Transverse colon (tissue), 4 donors: Measurements from ENCODE around the gene TOGARAM2. TPM values are rescaled to one million over a fixed set of nuclear protein-coding genes. Genes with fewer than 3 reads are reported as not detected.

Source experiments
- DNase-seq: peaks from one replicate; pipeline ENCODE4 v3.0.0-alpha.2; 2019
- H3K27ac ChIP-seq, 4 donors: fragments of 200-600 bp; sonication (generic); 2 replicates each; pipeline ENCODE4 v1.5.1; 2016 to 2018; ENCODE audit warnings: inconsistent platforms in 4 of 4
- H3K27me3 ChIP-seq: fragments of 200-600 bp; sonication (generic); 2 replicates; pipeline ENCODE4 v1.5.1; 2017; ENCODE audit warnings: inconsistent platforms
- H3K36me3 ChIP-seq, 4 donors: fragments of 200-600 bp; sonication (generic); 2 replicates each; pipeline ENCODE4 v1.5.1; 2017 to 2019; ENCODE audit warnings: inconsistent platforms in 4 of 4
- H3K4me1 ChIP-seq, 4 donors: fragments of 200-600 bp; sonication (generic); 2 replicates each; pipeline ENCODE4 v1.5.1; 2017 to 2020; ENCODE audit warnings: inconsistent platforms in 4 of 4
- H3K4me3 ChIP-seq, 4 donors: fragments of 200-600 bp; sonication (generic); 1 replicate in 1 of 4; 2 replicates in 3 of 4; pipeline versions ENCODE4 v1.5.1 to v1.6.1; 2017 to 2019; ENCODE audit warnings: inconsistent platforms in 4 of 4
- H3K9me3 ChIP-seq, 2 donors: fragments of 200-600 bp; sonication (generic); 2 replicates each; pipeline ENCODE4 v1.5.1; 2017 to 2019; ENCODE audit warnings: inconsistent platforms in 2 of 2
- EP300 ChIP-seq: sonication (generic); formaldehyde crosslinking; IDR thresholded peaks from one replicate; pipeline ENCODE4 v1.6.1; 2017; ENCODE audit warnings: antibody characterized with exemption, low read depth
- POLR2A ChIP-seq: fragments of 450-650 bp; IDR thresholded peaks from one replicate; pipeline ENCODE4 v1.6.1; 2016; ENCODE audit warnings: antibody characterized with exemption, mild to moderate bottlenecking, moderate library complexity
- POLR2AphosphoS5 ChIP-seq, 3 donors: sonication (generic); formaldehyde crosslinking; IDR thresholded peaks; one replicate each; pipeline ENCODE4 v1.6.1; 2016; ENCODE audit warnings: antibody characterized with exemption in 3 of 3
- WGBS, 2 donors: methylation state at CpG; one replicate each; pipeline ENCODE4 v1.1.5; 2018; ENCODE audit warnings: low coverage in 1 of 2; 5-methylcytosine and 5-hydroxymethylcytosine counted together
- in situ Hi-C, 4 donors: fragments of 200-750 bp; cut with MboI; loops; one replicate each; pipeline versions ENCODE4 v1.15.0 to v1.15.1; 2017; ENCODE audit warnings: low sequenced_read_pairs in 3 of 4, low pct_ligation_motif_present in 1 of 4, low pct_unique_long_range_greater_than_20kb in 1 of 4
- intact Hi-C: fragments of 100-400 bp; cut with DNase I; formaldehyde crosslinking; loops from one replicate; pipeline ENCODE4 v1.15.1; 2023; ENCODE audit warnings: low total_unique reads
- total RNA-seq, 4 donors: library from RNA; depleted of rRNA; stranded (reverse); fragments of >200 nt; gene quantifications; one replicate each; pipeline ENCODE4 v1.1.0, GENCODE V29; 2016
- TF ChIP-seq, protein P1 (sequence below), 5 experiments: fragments of 200-600 bp in 3 of 5; fragments of 450-650 bp in 2 of 5; sonication (generic) in 3 of 5; IDR thresholded peaks; 1 replicate in 2 of 5; 2 replicates in 3 of 5; pipeline ENCODE4 v1.5.1; 2016 to 2017; ENCODE audit warnings: antibody characterized with exemption in 5 of 5, inconsistent platforms in 3 of 5, mild to moderate bottlenecking in 2 of 5, moderate library complexity in 1 of 5

The TOGARAM2 gene
- total RNA-seq, 4 donors from 2014 or later, result 0.79 to 7.1 (median 3.1) TPM; not detected in 1

GRCh38 chr2:28951910-28952835, 28.9 kb upstream of the TOGARAM2 start:
- TF ChIP-seq EP300 (no peak), POLR2AphosphoS5 (IDR thresholded peaks at IDR 0.05) (peak in 2 of 3 donors; percentile 45 to 68)
- in situ Hi-C loops, result loop anchor here in 3 of 4 donors (10.0 to 25.0 kb wide), 2 partner anchors 243 to 885 kb away; no protein-coding TSS in a partner anchor
- H3K36me3 ChIP-seq, result peaks cover 0 to 16% (median 4%) of the 10 kb centered on the region in 4 donors

GRCh38 chr2:28952836-28953211, 28.3 kb upstream of the TOGARAM2 start:
- no peaks in the 10 kb centered on the region for H3K27me3 ChIP-seq
- no peak for TF ChIP-seq POLR2A
- TF ChIP-seq, protein P1, sequence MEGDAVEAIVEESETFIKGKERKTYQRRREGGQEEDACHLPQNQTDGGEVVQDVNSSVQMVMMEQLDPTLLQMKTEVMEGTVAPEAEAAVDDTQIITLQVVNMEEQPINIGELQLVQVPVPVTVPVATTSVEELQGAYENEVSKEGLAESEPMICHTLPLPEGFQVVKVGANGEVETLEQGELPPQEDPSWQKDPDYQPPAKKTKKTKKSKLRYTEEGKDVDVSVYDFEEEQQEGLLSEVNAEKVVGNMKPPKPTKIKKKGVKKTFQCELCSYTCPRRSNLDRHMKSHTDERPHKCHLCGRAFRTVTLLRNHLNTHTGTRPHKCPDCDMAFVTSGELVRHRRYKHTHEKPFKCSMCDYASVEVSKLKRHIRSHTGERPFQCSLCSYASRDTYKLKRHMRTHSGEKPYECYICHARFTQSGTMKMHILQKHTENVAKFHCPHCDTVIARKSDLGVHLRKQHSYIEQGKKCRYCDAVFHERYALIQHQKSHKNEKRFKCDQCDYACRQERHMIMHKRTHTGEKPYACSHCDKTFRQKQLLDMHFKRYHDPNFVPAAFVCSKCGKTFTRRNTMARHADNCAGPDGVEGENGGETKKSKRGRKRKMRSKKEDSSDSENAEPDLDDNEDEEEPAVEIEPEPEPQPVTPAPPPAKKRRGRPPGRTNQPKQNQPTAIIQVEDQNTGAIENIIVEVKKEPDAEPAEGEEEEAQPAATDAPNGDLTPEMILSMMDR (IDR thresholded peaks at IDR 0.05), result peak in 1 of 5 experiments; percentile 7
- H3K36me3 ChIP-seq, result peaks cover 0 to 12% (median 3%) of the 10 kb centered on the region in 4 donors
- in situ Hi-C loops (loop anchor here in 3 of 4 donors (10.0 to 25.0 kb wide), 2 partner anchors 242 to 884 kb away; no protein-coding TSS in a partner anchor), intact Hi-C loops (loop anchor here (10.0 kb wide), 1 partner anchor 62 kb away; no protein-coding TSS in a partner anchor)
- H3K27ac ChIP-seq, result peak overlapping the region; percentile 38 to 68 (median 43)
- H3K9me3 ChIP-seq, result no peaks in the 10 kb centered on the region
- DNase-seq, result no peak
- H3K4me3 ChIP-seq, result no peak overlapping the region
- 32 to 55% methylated on average over 5 to 6 of the region's 6 CpGs for WGBS, 2 donors
- H3K4me1 ChIP-seq, result peaks cover 0 to 27% (median 13%) of the 10 kb centered on the region in 4 donors

More at GRCh38 chr2:28951910-28952835, 28.9 kb upstream of the TOGARAM2 start:
- peaks cover 0 to 27% (median 13%) of the 10 kb centered on the region in 4 donors for H3K4me1 ChIP-seq
- peak overlapping the region; percentile 42 to 68 (median 51) for H3K27ac ChIP-seq
- intact Hi-C loops, result loop anchor here (10.0 kb wide), 1 partner anchor 63 kb away; no protein-coding TSS in a partner anchor
- no peak for DNase-seq
- H3K9me3 ChIP-seq, result no peaks in the 10 kb centered on the region
- no peaks in the 10 kb centered on the region for H3K27me3 ChIP-seq
- H3K4me3 ChIP-seq, result no peak overlapping the region
- 49 to 69% methylated on average over 8 to 13 of the region's 13 CpGs for WGBS, 2 donors

GRCh38 chr2:28955467-28955866, 25.6 kb upstream of the TOGARAM2 start:
- no peak for DNase-seq
- H3K9me3 ChIP-seq, result no peaks in the 10 kb centered on the region
- H3K27me3 ChIP-seq, result no peaks in the 10 kb centered on the region
- intact Hi-C loops, result loop anchor here (10.0 kb wide), 1 partner anchor 59 kb away; no protein-coding TSS in a partner anchor
- peaks cover 0 to 35% (median 13%) of the 10 kb centered on the region in 4 donors for H3K4me1 ChIP-seq
- H3K36me3 ChIP-seq, result no peaks in the 10 kb centered on the region
- WGBS, 2 donors, result 56 to 58% methylated on average over 3 to 5 of the region's 5 CpGs
- no peak overlapping the region for H3K4me3 ChIP-seq
- H3K27ac ChIP-seq, result no peak overlapping the region
- in situ Hi-C loops, result loop anchor here (5.0 to 25.0 kb wide), 4 partner anchors 239 to 882 kb away; no protein-coding TSS in a partner anchor
- TF ChIP-seq POLR2AphosphoS5 (IDR thresholded peaks at IDR 0.05), result no peak
- TF ChIP-seq EP300, result no peak
- TF ChIP-seq, protein P1 (IDR thresholded peaks at IDR 0.05), result no peak
- TF ChIP-seq POLR2A, result no peak

GRCh38 chr2:28956415-28956826, 24.7 kb upstream of the TOGARAM2 start:
- Histone ChIP-seq H3K27me3 (no peaks in the 10 kb centered on the region), H3K36me3 (no peaks in the 10 kb centered on the region), H3K27ac (no peak overlapping the region), H3K9me3 (no peaks in the 10 kb centered on the region), H3K4me3 (no peak overlapping the region), H3K4me1 (peaks cover 0 to 29% (median 10%) of the 10 kb centered on the region in 4 donors)
- DNase-seq, result no peak
- TF ChIP-seq, protein P1 (IDR thresholded peaks at IDR 0.05), result no peak
- no peak for TF ChIP-seq POLR2AphosphoS5 (IDR thresholded peaks at IDR 0.05)
- no peak for TF ChIP-seq POLR2A
- no peak for TF ChIP-seq EP300
- 15 to 34% methylated on average over 4 to 11 of the region's 11 CpGs for WGBS, 2 donors
- in situ Hi-C loops (loop anchor here (5.0 to 25.0 kb wide), 4 partner anchors 238 to 881 kb away; no protein-coding TSS in a partner anchor), intact Hi-C loops (loop anchor here (10.0 kb wide), 1 partner anchor 58 kb away; no protein-coding TSS in a partner anchor)
